MM.1S (cell line): ENCODE data around the gene LMNTD2.

ENCODE experiments used
- CTCF ChIP-seq: fragments of 300-600 bp; sonication (generic); IDR thresholded peaks from 2 replicates; pipeline ENCODE4 v1.5.1; 2016; ENCODE audit warnings: antibody characterized with exemption, low read length, mixed read lengths
- EZH2 ChIP-seq: fragments of 300-600 bp; sonication (generic); optimal IDR thresholded peaks from 2 replicates; pipeline ENCODE3; 2017; ENCODE audit warnings: low read depth, mild to moderate bottlenecking, antibody characterized with exemption, low read length, mixed read lengths
- EZH2phosphoT487 ChIP-seq: fragments of 300-600 bp; sonication (generic); IDR thresholded peaks from 2 replicates; pipeline ENCODE4 v1.6.1; 2018; ENCODE audit warnings: antibody characterized with exemption, low read length

DNA sequence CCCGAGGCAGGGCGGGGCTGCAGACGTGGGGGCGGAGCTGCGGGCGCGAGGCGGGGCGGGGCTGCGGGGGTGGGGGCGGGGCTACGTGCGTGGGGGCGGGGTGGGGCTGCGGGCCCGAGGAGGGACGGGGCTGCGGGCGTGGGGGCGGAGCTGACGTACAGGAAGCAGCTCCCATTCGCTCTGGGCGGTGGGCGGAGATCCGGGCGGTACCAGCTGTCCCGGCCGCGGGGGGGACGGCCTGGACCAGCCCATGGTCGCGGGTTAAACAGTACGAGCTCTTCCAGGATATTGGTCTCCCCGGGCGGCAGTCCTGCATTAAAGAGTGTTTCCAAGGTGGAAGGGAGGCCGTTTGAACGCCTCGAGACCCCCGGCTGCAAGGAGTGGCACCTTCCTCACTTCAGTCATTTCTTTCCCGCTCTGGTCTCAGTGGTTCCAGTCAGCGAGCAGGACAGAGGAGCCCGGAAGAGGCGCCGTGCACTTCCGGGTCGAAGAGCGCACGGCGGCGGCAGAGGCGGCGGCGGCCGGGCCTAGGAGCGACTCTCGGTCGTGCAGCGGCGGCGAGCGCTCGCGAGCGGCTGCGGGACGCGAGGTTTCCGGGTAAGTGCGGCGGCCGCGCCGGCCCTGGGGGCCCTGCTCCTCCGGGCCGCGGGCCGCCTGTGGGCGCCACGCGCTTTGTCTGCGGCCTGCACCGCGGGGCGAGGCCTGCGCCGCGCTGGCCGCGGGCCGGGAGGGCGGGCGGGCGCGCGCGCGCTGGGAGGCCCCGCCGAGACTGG is 15.6 kb upstream of the LMNTD2 start, which contains the start of gene PHRF1:
- TF ChIP-seq CTCF, result no peak
- no peak for TF ChIP-seq EZH2
- no peak for TF ChIP-seq EZH2phosphoT487
